Adipocyte (in vitro differentiated cells): Measurements from ENCODE around the gene PRXL2B.
A peak's percentile ranks its signal among the peaks of the same experiment; 100 is the strongest.

Experiments used
- DNase-seq: peaks from one replicate; pipeline ENCODE4 v3.0.0-alpha.2; 2015; ENCODE audit warnings: low read depth
- H3K27me3 ChIP-seq: replicated peaks from 2 replicates; pipeline ENCODE4 v1.7.0; 2013; ENCODE audit warnings: mild to moderate bottlenecking, low read length, moderate library complexity; ENCODE audit not compliant: control insufficient read depth, insufficient read depth
- H3K36me3 ChIP-seq: 2 replicates; pipeline ENCODE4 v1.7.0; 2013; ENCODE audit warnings: low read length, mild to moderate bottlenecking, moderate library complexity; ENCODE audit not compliant: control insufficient read depth, insufficient read depth, severe bottlenecking
- H3K4me1 ChIP-seq: 2 replicates; pipeline ENCODE4 v1.7.0; 2013; ENCODE audit warnings: mild to moderate bottlenecking, low read length, moderate library complexity; ENCODE audit not compliant: control insufficient read depth, insufficient read depth
- H3K4me3 ChIP-seq: 2 replicates; pipeline ENCODE4 v1.7.0; 2013; ENCODE audit warnings: mild to moderate bottlenecking, low read length, moderate library complexity
- H3K9ac ChIP-seq: 2 replicates; pipeline ENCODE4 v1.7.0; 2013; ENCODE audit warnings: mild to moderate bottlenecking, low read length, moderate library complexity
- H3K9me3 ChIP-seq: 2 replicates; pipeline ENCODE4 v1.7.0; 2013; ENCODE audit warnings: mild to moderate bottlenecking, low read length, moderate library complexity; ENCODE audit not compliant: control insufficient read depth

Gene PRXL2B

GRCh38 chr1:2583331-2583791 is 3.2 kb upstream of the PRXL2B start:
- Histone ChIP-seq H3K27me3 (peaks cover 3% of the 10 kb centered on the region), H3K9ac (no peak overlapping the region), H3K4me3 (no peak overlapping the region), H3K36me3 (no peaks in the 10 kb centered on the region), H3K4me1 (peaks cover 4% of the 10 kb centered on the region), H3K9me3 (no peaks in the 10 kb centered on the region)
- DNase-seq = no peak

- no peaks in the 10 kb centered on the region for H3K36me3 ChIP-seq
- H3K4me3 ChIP-seq = no peak overlapping the region
- H3K4me1 ChIP-seq = peaks cover 4% of the 10 kb centered on the region
- peaks cover 3% of the 10 kb centered on the region for H3K27me3 ChIP-seq
- no peak for DNase-seq
- no peaks in the 10 kb centered on the region for H3K9me3 ChIP-seq
- no peak overlapping the region for H3K9ac ChIP-seq
These were observed 2.7 kb upstream of the PRXL2B start for GRCh38 chr1:2583871-2584351.

DNA sequence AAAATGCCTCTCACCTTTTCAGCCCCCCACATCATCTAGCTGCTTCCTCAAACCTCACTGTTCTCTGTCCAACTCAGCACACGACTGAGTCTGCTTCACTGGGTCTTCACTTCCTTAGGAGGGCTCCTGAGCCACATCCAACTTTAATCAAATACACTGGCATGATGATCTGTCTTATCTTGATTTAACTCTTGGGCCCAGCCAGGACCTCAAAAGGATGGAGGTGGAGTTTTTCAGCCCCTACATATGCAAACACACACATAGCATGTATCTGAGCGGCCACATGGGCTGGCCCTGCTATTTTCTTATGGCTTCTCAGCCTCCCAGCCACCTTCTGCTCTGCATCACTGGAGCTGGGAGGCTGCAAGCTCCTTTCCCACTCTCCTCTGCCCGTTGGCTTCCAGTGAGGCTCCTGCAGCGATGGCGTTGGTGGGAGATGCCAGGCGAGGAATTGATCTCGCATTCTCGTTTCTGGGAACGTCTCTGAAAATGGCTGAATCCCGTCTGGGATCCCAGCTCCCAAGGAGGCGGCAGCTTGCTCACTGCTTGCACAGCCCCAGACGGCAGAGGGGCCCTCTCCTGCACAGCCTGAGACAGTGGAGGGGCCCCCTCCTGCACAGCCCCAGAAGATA is 1.8 kb upstream of the PRXL2B start:
- H3K36me3 ChIP-seq = no peaks in the 10 kb centered on the region
- peak overlapping the region; percentile 91 for H3K4me3 ChIP-seq
- no peak for DNase-seq
- peak overlapping the region; percentile 91 for H3K9ac ChIP-seq
- peaks cover 2% of the 10 kb centered on the region for H3K27me3 ChIP-seq
- H3K9me3 ChIP-seq = no peaks in the 10 kb centered on the region
- peaks cover 4% of the 10 kb centered on the region for H3K4me1 ChIP-seq

DNA sequence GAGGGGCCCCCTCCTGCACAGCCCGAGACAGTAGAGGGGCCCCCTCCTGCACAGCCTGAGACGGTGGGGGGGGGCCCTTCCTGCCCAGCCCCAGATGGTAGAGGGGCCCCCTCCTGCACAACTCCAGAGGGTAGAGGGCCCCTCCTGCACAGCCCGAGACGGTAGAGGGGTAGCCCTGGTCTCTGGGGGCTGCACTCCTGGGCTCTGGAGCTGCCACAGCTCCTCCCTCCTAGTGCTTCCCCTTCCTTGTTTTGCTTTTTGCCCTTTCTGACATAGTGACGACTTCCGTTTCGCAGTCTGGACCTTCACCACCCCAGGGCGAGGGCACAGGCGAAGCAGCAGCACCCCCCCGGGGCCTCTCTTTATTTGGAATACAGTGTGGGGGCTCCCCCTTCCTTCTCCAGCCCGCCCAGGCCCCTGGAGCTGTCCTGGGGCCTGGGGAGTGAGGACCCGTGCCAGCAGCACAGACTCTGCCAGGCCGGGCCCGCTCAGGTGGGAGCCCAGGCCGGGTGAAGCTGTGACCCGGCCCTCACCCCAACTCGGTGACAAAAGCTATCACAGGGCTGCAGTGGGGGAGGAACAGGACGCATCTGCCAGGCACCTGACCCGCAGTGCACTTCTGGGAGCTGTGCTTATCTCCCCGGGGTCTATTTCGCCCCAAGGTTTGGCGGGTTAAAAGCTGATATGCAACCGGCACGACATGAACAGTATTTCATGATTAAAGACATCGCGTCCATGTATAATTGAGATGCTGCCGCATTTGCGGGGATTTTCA is 1.1 kb upstream of the PRXL2B start:
- peak; percentile 44 for DNase-seq

DNA sequence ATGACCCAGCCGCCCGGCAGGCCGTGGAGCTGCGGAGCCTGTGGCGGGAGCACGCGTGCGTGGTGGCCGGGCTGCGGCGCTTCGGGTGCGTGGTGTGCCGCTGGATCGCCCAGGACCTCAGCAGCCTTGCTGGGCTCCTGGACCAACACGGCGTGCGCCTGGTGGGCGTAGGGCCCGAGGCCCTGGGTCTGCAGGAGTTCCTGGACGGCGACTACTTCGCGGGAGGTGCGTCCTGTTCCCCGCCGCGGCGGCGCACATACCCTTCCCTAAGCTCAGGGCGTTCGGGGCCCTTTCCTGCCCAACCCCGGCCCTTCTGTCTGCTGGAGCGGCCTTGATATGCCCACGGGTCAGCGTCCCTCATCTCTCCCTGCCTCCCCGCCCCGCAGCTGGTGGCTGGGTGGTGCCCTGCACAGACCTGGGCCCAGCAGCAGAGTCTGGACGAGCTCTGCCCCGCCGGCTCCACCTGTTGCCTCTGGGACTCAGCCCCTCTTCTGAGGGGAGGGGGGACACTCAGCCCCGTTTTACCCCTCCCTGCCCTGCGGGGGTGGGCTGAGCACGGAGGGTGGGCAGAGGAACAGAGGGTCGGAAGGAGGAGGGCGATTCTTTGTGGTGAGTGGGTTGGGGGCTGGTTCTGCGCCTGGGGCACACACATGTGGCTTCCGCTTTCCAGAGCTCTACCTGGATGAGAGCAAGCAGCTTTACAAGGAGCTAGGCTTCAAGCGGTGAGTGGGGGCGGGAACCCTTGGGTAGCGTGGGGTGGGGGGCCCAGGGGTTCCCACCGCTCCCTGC is 688 bp downstream of the PRXL2B start:
- no peak for DNase-seq
- Histone ChIP-seq H3K4me1 (peaks cover 4% of the 10 kb centered on the region), H3K36me3 (no peaks in the 10 kb centered on the region), H3K9me3 (no peaks in the 10 kb centered on the region), H3K9ac (peak overlapping the region; percentile 84), H3K27me3 (no peaks in the 10 kb centered on the region), H3K4me3 (peak overlapping the region; percentile 84)

More for the DNA sequence above, 1.1 kb upstream of the PRXL2B start:
- H3K9me3 ChIP-seq = no peaks in the 10 kb centered on the region
- H3K36me3 ChIP-seq = no peaks in the 10 kb centered on the region
- peak overlapping the region; percentile 91 for H3K9ac ChIP-seq
- H3K4me1 ChIP-seq = peaks cover 4% of the 10 kb centered on the region
- H3K4me3 ChIP-seq = peak overlapping the region; percentile 91
- no peaks in the 10 kb centered on the region for H3K27me3 ChIP-seq

DNA sequence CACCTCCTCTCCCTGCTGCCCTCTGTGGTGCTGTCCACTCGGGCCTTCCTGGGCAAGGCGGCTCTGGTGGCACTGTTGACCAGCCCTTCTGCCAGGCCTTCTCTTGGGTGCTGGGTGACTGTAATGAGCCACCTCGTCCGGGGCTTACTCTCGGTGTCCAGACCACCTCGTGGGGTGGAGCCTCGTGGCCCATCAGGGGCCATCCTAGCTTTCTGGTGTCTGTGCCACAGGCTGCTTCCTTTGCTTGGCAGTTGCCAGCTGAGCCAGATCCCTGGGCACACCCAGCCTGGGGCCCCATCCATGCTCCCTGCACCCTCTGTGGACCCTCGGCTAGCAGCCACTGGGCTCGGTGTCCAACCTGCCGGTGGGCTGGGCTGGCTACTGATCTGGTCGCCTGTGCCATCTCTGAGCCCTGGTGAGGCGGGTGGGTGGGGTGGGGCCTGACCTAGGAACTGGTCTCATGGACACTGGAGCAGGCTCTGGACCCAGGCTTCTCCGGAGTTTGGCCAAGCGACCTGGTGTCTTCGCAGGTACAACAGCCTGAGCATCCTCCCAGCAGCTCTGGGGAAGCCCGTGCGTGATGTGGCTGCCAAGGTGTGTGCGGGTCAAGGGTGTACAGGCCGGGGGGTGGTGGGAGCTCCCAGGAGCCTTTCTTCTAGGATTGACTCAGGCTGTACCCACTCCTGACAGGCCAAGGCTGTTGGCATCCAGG is 1.4 kb downstream of the PRXL2B start:
- no peaks in the 10 kb centered on the region for H3K9me3 ChIP-seq
- no peaks in the 10 kb centered on the region for H3K27me3 ChIP-seq
- no peak overlapping the region for H3K4me3 ChIP-seq
- H3K4me1 ChIP-seq = peaks cover 4% of the 10 kb centered on the region
- DNase-seq = no peak
- no peaks in the 10 kb centered on the region for H3K36me3 ChIP-seq
- H3K9ac ChIP-seq = no peak overlapping the region

GRCh38 chr1:2588661-2589430 is 2.3 kb downstream of the PRXL2B start:
- Histone ChIP-seq H3K36me3 (no peaks in the 10 kb centered on the region), H3K4me3 (no peak overlapping the region), H3K9me3 (no peaks in the 10 kb centered on the region), H3K9ac (no peak overlapping the region), H3K4me1 (peaks cover 4% of the 10 kb centered on the region), H3K27me3 (no peaks in the 10 kb centered on the region)
- no peak for DNase-seq

GRCh38 chr1:2589431-2590232 is 3.1 kb downstream of the PRXL2B start:
- H3K9me3 ChIP-seq = no peaks in the 10 kb centered on the region
- peaks cover under 1% of the 10 kb centered on the region for H3K27me3 ChIP-seq
- no peak overlapping the region for H3K4me3 ChIP-seq
- H3K4me1 ChIP-seq = peaks cover 4% of the 10 kb centered on the region
- no peaks in the 10 kb centered on the region for H3K36me3 ChIP-seq
- no peak overlapping the region for H3K9ac ChIP-seq
- DNase-seq = no peak

- DNase-seq = no peak
- H3K9me3 ChIP-seq = no peaks in the 10 kb centered on the region
- H3K36me3 ChIP-seq = no peaks in the 10 kb centered on the region
- H3K9ac ChIP-seq = no peak overlapping the region
- H3K27me3 ChIP-seq = peaks cover 3% of the 10 kb centered on the region
- no peak overlapping the region for H3K4me3 ChIP-seq
- peaks cover 4% of the 10 kb centered on the region for H3K4me1 ChIP-seq
These were observed 3.9 kb downstream of the PRXL2B start for GRCh38 chr1:2590233-2591141.
